HUDEP-2 (cell line): ENCODE data around the gene ESYT3.
"Not testable (repeated sequence)": the region's sequence is repeated elsewhere in the genome, so short reads cannot be mapped to it uniquely, and the experiment has no call there.

ENCODE experiments used
- DNase-seq, 76 experiments: peaks; one replicate each; lab custom pipeline; 2025; ENCODE audit not compliant: unreplicated experiment in 76 of 76; lab: John Stamatoyannopoulos, UW

Gene ESYT3

DNA sequence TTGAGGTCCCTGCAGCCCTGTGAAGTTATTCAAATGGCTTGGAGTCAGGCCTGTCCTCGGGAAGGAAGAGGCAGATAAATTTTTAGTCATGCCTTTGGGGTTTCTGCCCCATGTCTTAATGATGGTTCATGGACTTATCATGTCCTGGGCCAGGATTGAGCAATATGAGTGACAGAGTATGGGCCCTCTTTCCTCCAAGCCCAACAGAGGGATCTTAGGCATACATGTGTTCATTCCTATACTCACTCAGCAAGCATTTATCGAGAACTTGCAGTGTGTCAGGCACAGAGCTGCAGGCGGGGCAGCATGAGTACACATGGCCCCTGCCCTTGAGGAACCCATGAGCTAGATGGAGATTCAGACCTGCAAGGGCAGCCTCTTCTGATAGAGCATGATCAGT lies 6.2 kb downstream of the ESYT3 start:
- no peak for DNase-seq

DNA sequence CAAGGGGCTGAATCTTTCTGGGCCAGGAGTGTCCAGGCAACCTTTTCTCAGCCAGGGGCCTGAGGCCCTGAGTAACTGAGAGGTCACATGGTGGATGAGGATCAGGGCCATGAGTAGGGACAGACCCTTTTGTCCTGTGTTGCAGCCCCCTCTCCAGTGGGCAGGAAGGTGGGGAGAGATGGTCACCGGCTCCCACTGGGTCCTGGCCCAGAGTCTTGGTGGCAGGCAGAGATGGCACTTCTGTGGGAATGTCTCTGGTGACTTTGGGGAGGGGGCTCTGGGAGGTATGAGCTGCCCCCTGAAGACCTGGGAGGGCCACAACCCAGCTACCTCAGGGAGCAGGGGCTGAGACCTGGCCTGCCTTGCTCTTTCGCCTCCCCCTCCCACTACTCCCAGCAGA lies 6.8 kb downstream of the ESYT3 start:
- DNase-seq, result no peak

DNA sequence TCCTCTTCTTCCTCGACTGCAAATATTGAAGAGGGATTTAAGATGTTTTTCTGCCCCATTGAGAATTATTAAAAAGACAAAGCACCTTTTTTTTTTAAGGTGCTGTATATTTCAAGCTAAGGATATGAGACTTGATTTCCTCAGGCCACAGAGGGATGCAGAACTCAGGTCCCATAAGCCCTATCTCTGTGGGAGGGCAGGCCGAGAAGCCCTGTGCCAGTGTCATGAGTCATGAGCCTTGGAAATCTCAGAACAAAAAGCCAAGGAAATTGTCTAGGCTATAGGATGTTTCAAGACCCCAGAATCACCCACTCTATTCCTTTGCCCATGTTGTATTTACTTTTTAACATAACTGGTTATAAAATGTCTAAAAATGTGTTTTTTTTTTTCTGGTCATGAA lies 7.3 kb downstream of the ESYT3 start:
- no peak for DNase-seq

GRCh38 chr3:138442433-138442832 lies 8.0 kb downstream of the ESYT3 start:
- DNase-seq, result peak in 5 of 76 experiments; percentile 6 to 31 (median 23)

GRCh38 chr3:138443091-138443490 lies 8.7 kb downstream of the ESYT3 start:
- no peak for DNase-seq

- DNase-seq, result no peak
Measured at GRCh38 chr3:138443521-138444503, 9.4 kb downstream of the ESYT3 start.

DNA sequence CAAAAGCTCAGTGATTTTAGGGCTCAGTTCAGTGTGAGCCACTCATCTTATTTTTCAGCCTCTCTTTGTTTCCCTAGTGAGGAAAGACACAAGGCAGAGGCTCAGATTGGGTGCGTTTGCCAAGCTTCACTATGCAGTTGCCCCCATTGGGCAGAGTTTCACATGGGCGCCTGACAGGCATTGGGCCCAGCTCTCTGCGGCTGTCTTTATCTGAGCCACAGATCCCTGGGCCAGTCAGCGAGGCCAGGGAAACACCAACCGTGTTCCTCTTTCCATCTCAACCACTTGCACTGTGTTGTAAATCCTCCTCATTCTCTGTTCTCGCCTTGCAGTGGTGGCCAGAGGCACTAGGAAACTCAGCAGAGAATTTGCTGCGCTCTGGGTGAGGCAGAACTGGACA lies 10.8 kb downstream of the ESYT3 start:
- DNase-seq, result no peak

DNA sequence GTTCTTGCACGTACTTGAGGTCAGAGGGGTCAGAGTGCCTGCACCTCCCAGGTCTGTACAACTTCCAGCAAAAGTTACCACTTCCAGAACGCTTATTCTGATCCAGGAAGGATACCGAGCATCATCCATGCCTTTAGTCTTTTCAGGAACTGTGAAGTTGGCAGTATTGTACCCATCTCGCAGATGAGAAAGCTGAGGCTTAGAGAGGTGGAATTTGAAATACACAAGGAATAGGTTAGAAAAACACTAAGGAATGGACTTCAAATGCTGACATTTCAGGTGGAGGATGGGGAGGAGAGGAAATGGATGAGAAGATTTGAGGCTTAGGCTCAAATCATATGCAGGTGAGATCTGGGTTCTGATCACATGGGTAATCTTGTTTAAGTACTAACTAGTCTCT lies 11.2 kb downstream of the ESYT3 start:
- no peak for DNase-seq

DNA sequence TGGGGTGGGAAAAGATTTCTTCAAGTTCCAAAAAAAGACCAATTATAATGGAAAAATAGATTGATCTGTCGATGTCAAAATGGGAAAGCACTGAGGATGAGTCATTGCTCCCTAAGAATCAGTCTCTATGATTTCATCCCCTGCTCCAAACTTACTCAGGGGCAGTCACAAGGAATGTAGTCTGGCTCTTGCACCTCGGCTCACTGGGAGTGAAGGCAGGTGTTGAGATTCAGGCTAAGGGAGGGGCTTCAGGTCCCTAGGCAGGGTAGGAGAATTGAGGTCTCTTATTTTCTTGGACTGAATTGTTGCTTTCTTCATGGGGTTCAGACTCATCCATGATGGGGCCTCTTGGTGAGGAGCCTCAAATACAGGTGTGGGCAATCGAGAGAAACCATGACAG lies 14.2 kb downstream of the ESYT3 start:
- DNase-seq, result no peak

GRCh38 chr3:138449490-138449889 lies 15.1 kb downstream of the ESYT3 start:
- DNase-seq, result no peak

DNA sequence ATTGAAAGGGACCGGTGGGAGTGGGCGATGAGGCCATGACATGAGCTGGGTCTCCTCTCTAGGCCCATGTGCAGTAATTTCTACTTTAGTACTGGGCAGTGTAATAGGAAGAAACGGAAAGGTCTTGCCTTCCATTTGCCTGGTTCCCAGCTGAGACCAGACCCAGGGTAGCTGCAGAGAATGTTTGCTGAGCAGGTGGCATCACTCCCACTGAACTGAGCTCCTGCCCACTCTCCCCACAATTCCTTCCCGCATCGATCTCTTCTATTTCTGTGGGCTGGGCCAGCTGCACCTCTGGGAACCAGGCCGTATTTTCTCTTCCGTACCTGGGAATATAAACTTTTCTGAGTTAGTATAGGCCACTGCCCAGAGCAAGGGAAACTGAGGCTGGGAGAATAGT lies 15.8 kb downstream of the ESYT3 start:
- no peak for DNase-seq

- DNase-seq, result no peak
Measured at GRCh38 chr3:138450704-138451424, 16.4 kb downstream of the ESYT3 start.

- no peak for DNase-seq
Measured at GRCh38 chr3:138451595-138452162, 17.3 kb downstream of the ESYT3 start.

DNA sequence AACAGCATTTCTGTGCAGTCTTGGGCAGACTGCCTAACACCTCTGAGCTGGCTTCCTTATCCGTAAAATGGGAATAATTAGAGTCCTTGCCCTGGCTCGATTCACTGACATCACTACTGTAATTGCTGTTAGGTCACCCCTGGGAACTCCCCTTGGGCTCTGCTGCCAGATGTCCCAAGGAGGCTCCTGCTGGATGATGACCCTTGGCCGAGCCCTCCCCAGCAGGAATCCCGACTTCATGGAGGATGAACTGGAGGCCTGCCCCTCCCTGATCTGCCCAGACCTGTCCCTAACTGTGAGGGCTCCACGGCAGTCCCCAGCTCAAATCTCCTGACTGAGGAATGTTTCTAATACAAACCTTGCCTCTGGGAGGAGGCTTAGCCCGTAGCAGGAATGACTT lies 18.0 kb downstream of the ESYT3 start:
- DNase-seq, result no peak

DNA sequence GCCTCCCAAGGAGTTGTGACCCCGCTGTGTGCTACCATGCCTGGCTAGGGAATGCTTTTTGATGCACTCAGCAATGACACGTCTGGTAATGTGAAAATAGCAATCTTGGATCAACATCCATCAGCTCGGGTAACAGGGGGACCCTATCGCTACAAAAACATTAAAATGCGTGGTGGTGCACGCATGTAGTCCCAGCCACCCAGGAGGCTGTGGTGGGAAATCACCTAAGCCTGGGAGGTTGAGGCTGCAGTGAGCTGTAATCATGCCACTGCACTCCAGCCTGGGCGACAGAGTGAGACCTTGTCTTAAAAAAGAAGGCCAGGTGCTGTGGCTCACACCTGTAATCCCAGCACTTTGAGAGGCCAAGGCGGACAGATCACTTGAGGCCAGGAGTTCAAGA lies 19.5 kb downstream of the ESYT3 start:
- not testable (repeated sequence) for DNase-seq

GRCh38 chr3:138455801-138456716 lies 21.6 kb downstream of the ESYT3 start:
- no peak for DNase-seq

- no peak for DNase-seq
Measured at GRCh38 chr3:138456961-138457862, 22.8 kb downstream of the ESYT3 start.

- no peak for DNase-seq
Measured at GRCh38 chr3:138457863-138458735, 23.7 kb downstream of the ESYT3 start.
